ENCODE results near the gene FSTL3. TPM values are rescaled to one million over a fixed set of nuclear protein-coding genes. Genes with fewer than 3 reads are reported as not detected.

Gene FSTL3
- total and polyA plus RNA-seq, 2 of the 13 experiments (the other 11 are each of a cell fraction or from before 2014, with no cell fraction given), result 13.5 to 15.6 TPM

- TF ChIP-seq ZNF557 (CRISPR knock-in tag; IDR thresholded peaks at IDR 0.05), result no peak
- no peak for TF ChIP-seq ZNF382 (CRISPR knock-in tag; IDR thresholded peaks at IDR 0.05; ENCODE audit: borderline replicate concordance)
- TF ChIP-seq ZFP1 (CRISPR knock-in tag; IDR thresholded peaks at IDR 0.05), result no peak
- TF ChIP-seq TBX3 (IDR thresholded peaks at IDR 0.05; ENCODE audit: borderline replicate concordance), result no peak
- TF ChIP-seq KMT2B (CRISPR knock-in tag; IDR thresholded peaks at IDR 0.05), result no peak
- TF ChIP-seq NCOA5 (CRISPR knock-in tag; IDR thresholded peaks at IDR 0.05), result no peak
- TF ChIP-seq RXRB (CRISPR knock-in tag; IDR thresholded peaks at IDR 0.05; ENCODE audit: borderline replicate concordance), result no peak
- TF ChIP-seq GMEB2 (CRISPR knock-in tag; IDR thresholded peaks at IDR 0.05; ENCODE audit: low read depth), result peak; percentile 91
- no peak; the same call in 1 of the 2 replicates for TF ChIP-seq E2F5 (CRISPR knock-in tag; conservative IDR thresholded peaks at IDR 0.05)
- TF ChIP-seq ATF7-NPFF (CRISPR knock-in tag; IDR thresholded peaks at IDR 0.05; ENCODE audit: low read depth), result peak; percentile 59; the same call in 1 of the 2 replicates
- TF ChIP-seq ZNF580 (CRISPR knock-in tag; IDR thresholded peaks at IDR 0.05; ENCODE audit: borderline replicate concordance, low read depth), result 0 out of 2 replicates have a peak, but pooled peaks have one; percentile 43
- TF ChIP-seq ZBTB49 (CRISPR knock-in tag; IDR thresholded peaks at IDR 0.05; ENCODE audit: borderline replicate concordance), result no peak
- peak; percentile 43; the same call in 1 of the 2 replicates for TF ChIP-seq YEATS4 (CRISPR knock-in tag; IDR thresholded peaks at IDR 0.05; ENCODE audit: borderline replicate concordance)
- TF ChIP-seq, protein P1, sequence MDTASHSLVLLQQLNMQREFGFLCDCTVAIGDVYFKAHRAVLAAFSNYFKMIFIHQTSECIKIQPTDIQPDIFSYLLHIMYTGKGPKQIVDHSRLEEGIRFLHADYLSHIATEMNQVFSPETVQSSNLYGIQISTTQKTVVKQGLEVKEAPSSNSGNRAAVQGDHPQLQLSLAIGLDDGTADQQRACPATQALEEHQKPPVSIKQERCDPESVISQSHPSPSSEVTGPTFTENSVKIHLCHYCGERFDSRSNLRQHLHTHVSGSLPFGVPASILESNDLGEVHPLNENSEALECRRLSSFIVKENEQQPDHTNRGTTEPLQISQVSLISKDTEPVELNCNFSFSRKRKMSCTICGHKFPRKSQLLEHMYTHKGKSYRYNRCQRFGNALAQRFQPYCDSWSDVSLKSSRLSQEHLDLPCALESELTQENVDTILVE (CRISPR knock-in tag; IDR thresholded peaks at IDR 0.05), result peak; percentile 56; the same call in 1 of the 2 replicates
- no peak for TF ChIP-seq AGO2 (optimal IDR thresholded peaks at IDR 0.05; ENCODE audit: low read depth, low read length)
- TF ChIP-seq ZNF33A (CRISPR knock-in tag; IDR thresholded peaks at IDR 0.05; ENCODE audit: borderline replicate concordance), result no peak
- no peak for TF ChIP-seq CCDC6 (CRISPR knock-in tag; IDR thresholded peaks at IDR 0.05)
- no peak for TF ChIP-seq ZNF720 (CRISPR knock-in tag; IDR thresholded peaks at IDR 0.05)
- no peak for TF ChIP-seq JUNB (CRISPR knock-in tag; IDR thresholded peaks at IDR 0.05; ENCODE audit: borderline replicate concordance)
- TF ChIP-seq SRSF9 (IDR thresholded peaks at IDR 0.05; ENCODE audit: borderline replicate concordance, insufficient read depth, low read depth, low read length, poor library complexity, severe bottlenecking), result no peak
- no peak for TF ChIP-seq ZNF124 (CRISPR knock-in tag; IDR thresholded peaks at IDR 0.05)
- peak; percentile 44; the same call in 1 of the 2 replicates for TF ChIP-seq THAP7 (CRISPR knock-in tag; IDR thresholded peaks at IDR 0.05)
- 0 out of 2 replicates have a peak, but pooled peaks have one; percentile 39 for TF ChIP-seq EED (CRISPR knock-in tag; IDR thresholded peaks at IDR 0.05)
These were observed 13.1 kb upstream of the FSTL3 start, which contains the start of gene RNF126 (continued) for GRCh38 chr19:662962-663681.

Measured in HepG2 (cell line).